Suprapubic skin (tissue), 4 donors: ENCODE measurements around the gene GNAT1.

Experiments used
- CTCF ChIP-seq, 2 donors: fragments of 200-600 bp in 1 of 2; fragments of 450-650 bp in 1 of 2; sonication (generic) in 1 of 2; IDR thresholded peaks; one replicate each; pipeline ENCODE4 v1.5.1; 2016 to 2019; ENCODE audit warnings: antibody characterized with exemption in 2 of 2, mild to moderate bottlenecking in 1 of 2, moderate library complexity in 1 of 2
- EP300 ChIP-seq: sonication (generic); formaldehyde crosslinking; IDR thresholded peaks from one replicate; pipeline ENCODE4 v1.6.1; 2017; ENCODE audit warnings: antibody characterized with exemption
- POLR2A ChIP-seq, 2 donors: fragments of 450-650 bp; IDR thresholded peaks; one replicate each; pipeline ENCODE4 v1.6.1; 2017; ENCODE audit warnings: antibody characterized with exemption in 2 of 2, mild to moderate bottlenecking in 2 of 2, moderate library complexity in 2 of 2
- POLR2AphosphoS5 ChIP-seq, 3 donors: sonication (generic); formaldehyde crosslinking; IDR thresholded peaks; one replicate each; pipeline ENCODE4 v1.6.1; 2017; ENCODE audit warnings: antibody characterized with exemption in 3 of 3

GRCh38 chr3:50243543-50243895 is 52.1 kb downstream of the GNAT1 start:
- no peak for TF ChIP-seq POLR2A (IDR thresholded peaks at IDR 0.05)
- no peak for TF ChIP-seq EP300
- no peak for TF ChIP-seq CTCF (IDR thresholded peaks at IDR 0.05)
- no peak for TF ChIP-seq POLR2AphosphoS5 (IDR thresholded peaks at IDR 0.05)
